Endodermal cell (in vitro differentiated cells): ENCODE measurements around the gene PVALB. TPM values are rescaled to one million over a fixed set of nuclear protein-coding genes. Genes with fewer than 3 reads are reported as not detected.

ENCODE experiments used
- DNase-seq: peaks from one replicate; pipeline ENCODE4 v3.0.0-alpha.2; 2017
- H3K27ac ChIP-seq: 2 replicates; pipeline ENCODE4 v1.5.1; 2013; ENCODE audit warnings: mild to moderate bottlenecking, low read depth, low read length, moderate library complexity
- H3K27me3 ChIP-seq: 2 replicates; pipeline ENCODE4 v1.6.1; 2013; ENCODE audit warnings: mild to moderate bottlenecking, low read length, moderate library complexity; ENCODE audit not compliant: insufficient read depth, control insufficient read depth, poor library complexity, severe bottlenecking
- H3K36me3 ChIP-seq: 2 replicates; pipeline ENCODE4 v1.7.0; 2013; ENCODE audit warnings: mild to moderate bottlenecking, low read length, moderate library complexity; ENCODE audit not compliant: control insufficient read depth, insufficient read depth
- H3K4me1 ChIP-seq: one replicate; pipeline ENCODE4 v1.7.0; 2013; ENCODE audit warnings: low read length; ENCODE audit not compliant: control insufficient read depth, insufficient read depth
- H3K4me3 ChIP-seq: 2 replicates; pipeline ENCODE4 v1.5.1; 2013; ENCODE audit warnings: mild to moderate bottlenecking, low read length, moderate library complexity
- H3K9ac ChIP-seq: 2 replicates; pipeline ENCODE4 v1.6.1; 2013; ENCODE audit warnings: mild to moderate bottlenecking, low read length, moderate library complexity; ENCODE audit not compliant: poor library complexity, severe bottlenecking; ENCODE audit errors: extremely low read depth
- H3K9me3 ChIP-seq: 2 replicates; pipeline ENCODE4 v1.6.1; 2013; ENCODE audit warnings: mild to moderate bottlenecking, low read length, moderate library complexity; ENCODE audit not compliant: control insufficient read depth
- H3K27ac Mint-ChIP-seq: 2 replicates; pipeline ENCODE4 v1.8.0; 2020; ENCODE audit warnings: mixed read lengths
- H3K27me3 Mint-ChIP-seq: 2 replicates; pipeline ENCODE4 v1.8.0; 2021; ENCODE audit warnings: mild to moderate bottlenecking, mixed read lengths; ENCODE audit not compliant: insufficient read depth
- H3K36me3 Mint-ChIP-seq: 2 replicates; pipeline ENCODE4 v1.8.0; 2020; ENCODE audit warnings: low read depth, mixed read lengths
- H3K4me1 Mint-ChIP-seq: 2 replicates; pipeline ENCODE4 v1.8.0; 2020; ENCODE audit warnings: mixed read lengths
- H3K4me3 Mint-ChIP-seq: 2 replicates; pipeline ENCODE4 v1.8.0; 2020; ENCODE audit warnings: mild to moderate bottlenecking, moderate library complexity, mixed read lengths
- H3K9me3 Mint-ChIP-seq: 2 replicates; pipeline ENCODE4 v1.8.0; 2020; ENCODE audit warnings: mild to moderate bottlenecking, mixed read lengths
- CTCF ChIP-seq: fragments of 200-600 bp; sonication (generic); conservative IDR thresholded peaks from 2 replicates; pipeline ENCODE4 v1.5.0; 2021; ENCODE audit warnings: antibody characterized with exemption, mild to moderate bottlenecking
- WGBS, 2 experiments: methylation state at CpG; one replicate each; pipeline versions ENCODE4 v1.1.5 to v1.1.7; 2013; ENCODE audit warnings: missing lambda C conversion rate in 2 of 2, mixed read lengths in 1 of 2; ENCODE audit not compliant: insufficient coverage in 1 of 2, insufficient read length in 1 of 2; 5-methylcytosine and 5-hydroxymethylcytosine counted together
- total RNA-seq, 2 donors: library from RNA; stranded (reverse); fragmentation: NEBNext Ultra II Directional in 1 of 2; extraction: Animal tissue kit (Norgen Biotek cat#: 25700) in 1 of 2; gene quantifications; 2 replicates in 1 of 2; 3 replicates in 1 of 2; pipeline ENCODE4 v1.2.1, GENCODE V29; 2021

The PVALB gene
- total RNA-seq, 2 donors from 2014 or later, result not detected

DNA sequence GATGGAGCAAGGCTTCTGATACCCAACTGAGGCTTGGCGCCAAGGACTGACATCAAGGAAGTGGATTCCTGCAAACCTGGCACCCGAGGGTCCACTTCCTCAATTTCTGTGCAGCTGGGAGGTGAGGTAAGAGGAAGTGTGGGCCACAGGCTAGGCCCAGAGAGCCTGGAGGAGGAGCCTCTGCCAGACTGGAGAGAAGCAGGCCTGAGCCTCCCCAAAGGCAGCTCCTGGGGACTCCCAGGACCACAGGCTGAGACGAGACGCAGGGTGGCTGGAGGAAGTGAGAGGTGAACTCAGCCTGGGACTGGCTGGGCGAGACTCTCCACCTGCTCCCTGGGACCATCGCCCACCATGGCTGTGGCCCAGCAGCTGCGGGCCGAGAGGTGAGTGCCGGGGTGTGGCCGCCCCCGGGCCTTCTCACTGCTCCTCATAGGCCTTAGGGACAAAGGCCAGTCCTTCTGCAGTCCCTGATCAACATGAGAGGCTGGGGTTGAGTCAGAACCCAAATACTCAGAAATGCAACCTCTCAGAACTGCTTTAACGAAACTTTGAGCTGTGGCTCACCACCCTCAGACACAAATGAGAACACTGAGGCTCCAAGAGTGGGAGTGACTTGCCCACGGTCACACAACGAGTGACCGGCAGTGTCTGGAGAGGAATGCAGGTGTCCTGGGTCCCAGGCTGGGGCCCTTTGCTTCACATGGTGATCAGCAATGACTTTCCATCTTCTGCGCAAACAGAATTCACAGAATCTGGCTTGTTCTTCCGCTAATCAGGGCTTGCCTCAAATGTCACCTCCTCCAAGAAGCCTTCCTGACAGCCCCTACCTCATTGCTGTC is 44.2 kb upstream of the PVALB start, which contains the start of gene NCF4:
Gene NCF4 (plus strand): TSS at position 186 of the 839 bp plus-strand sequence. CDS start 166 bp downstream, at position 352.
- Mint-ChIP-seq H3K9me3 (no peaks in the 10 kb centered on the region), H3K36me3 (no peaks in the 10 kb centered on the region), H3K27me3 (peaks cover 32% of the 10 kb centered on the region), H3K27ac (no peak within 1 kb of the TSS), H3K4me3 (no peak within 1 kb of the TSS), H3K4me1 (peaks cover 2% of the 10 kb centered on the region)
- no peak within 1 kb of the TSS for H3K9ac ChIP-seq
- H3K4me3 ChIP-seq, result no peak within 1 kb of the TSS
- TF ChIP-seq CTCF, result no peak
- WGBS, 2 experiments, result 91 to 96% methylated on average over 10 to 17 of the region's 17 CpGs
- peaks cover 28% of the 10 kb centered on the region for H3K27me3 ChIP-seq
- H3K36me3 ChIP-seq, result no peaks in the 10 kb centered on the region
- H3K4me1 ChIP-seq, result no peaks in the 10 kb centered on the region
- H3K9me3 ChIP-seq, result no peaks in the 10 kb centered on the region
- no peak for DNase-seq
- no peak within 1 kb of the TSS for H3K27ac ChIP-seq

GRCh38 chr22:36860438-36860820 is 43.6 kb upstream of the PVALB start:
- H3K9ac ChIP-seq, result no peak overlapping the region
- no peak overlapping the region for H3K4me3 ChIP-seq
- H3K4me1 ChIP-seq, result no peaks in the 10 kb centered on the region
- Mint-ChIP-seq H3K9me3 (no peaks in the 10 kb centered on the region), H3K27me3 (peaks cover 30% of the 10 kb centered on the region), H3K4me3 (no peak overlapping the region), H3K27ac (no peak overlapping the region), H3K4me1 (peaks cover 7% of the 10 kb centered on the region), H3K36me3 (no peaks in the 10 kb centered on the region)
- H3K36me3 ChIP-seq, result no peaks in the 10 kb centered on the region
- TF ChIP-seq CTCF, result no peak
- H3K27me3 ChIP-seq, result peaks cover 28% of the 10 kb centered on the region
- no peak overlapping the region for H3K27ac ChIP-seq
- 88 to 90% methylated on average over 2 of the region's 2 CpGs for WGBS, 2 experiments
- DNase-seq, result no peak
- H3K9me3 ChIP-seq, result no peaks in the 10 kb centered on the region

- 81 to 90% methylated on average over 6 of the region's 6 CpGs for WGBS, 2 experiments
- no peaks in the 10 kb centered on the region for H3K4me1 ChIP-seq
- H3K4me3 ChIP-seq, result no peak overlapping the region
- no peak overlapping the region for H3K9ac ChIP-seq
- H3K36me3 Mint-ChIP-seq, result no peaks in the 10 kb centered on the region
- H3K27ac ChIP-seq, result no peak overlapping the region
- no peak for TF ChIP-seq CTCF
- DNase-seq, result no peak
- no peak overlapping the region for H3K27ac Mint-ChIP-seq
- H3K27me3 Mint-ChIP-seq, result peaks cover 29% of the 10 kb centered on the region
- H3K4me1 Mint-ChIP-seq, result peaks cover 7% of the 10 kb centered on the region
- no peak overlapping the region for H3K4me3 Mint-ChIP-seq
- H3K36me3 ChIP-seq, result no peaks in the 10 kb centered on the region
- H3K27me3 ChIP-seq, result peaks cover 28% of the 10 kb centered on the region
- H3K9me3 Mint-ChIP-seq, result no peaks in the 10 kb centered on the region
- H3K9me3 ChIP-seq, result no peaks in the 10 kb centered on the region
Measured at GRCh38 chr22:36860017-36860416, 43.2 kb upstream of the PVALB start.
